Endodermal cell (in vitro differentiated cells): Measurements from ENCODE around the gene HCFC1. TPM values are rescaled to one million over a fixed set of nuclear protein-coding genes. Genes with fewer than 3 reads are reported as not detected.

Source experiments
- DNase-seq: peaks from one replicate; pipeline ENCODE4 v3.0.0-alpha.2; 2017
- H3K27ac ChIP-seq: 2 replicates; pipeline ENCODE4 v1.5.1; 2013; ENCODE audit warnings: mild to moderate bottlenecking, low read depth, low read length, moderate library complexity
- H3K27me3 ChIP-seq: 2 replicates; pipeline ENCODE4 v1.6.1; 2013; ENCODE audit warnings: mild to moderate bottlenecking, low read length, moderate library complexity; ENCODE audit not compliant: insufficient read depth, control insufficient read depth, poor library complexity, severe bottlenecking
- H3K36me3 ChIP-seq: 2 replicates; pipeline ENCODE4 v1.7.0; 2013; ENCODE audit warnings: mild to moderate bottlenecking, low read length, moderate library complexity; ENCODE audit not compliant: control insufficient read depth, insufficient read depth
- H3K4me1 ChIP-seq: one replicate; pipeline ENCODE4 v1.7.0; 2013; ENCODE audit warnings: low read length; ENCODE audit not compliant: control insufficient read depth, insufficient read depth
- H3K4me3 ChIP-seq: 2 replicates; pipeline ENCODE4 v1.5.1; 2013; ENCODE audit warnings: mild to moderate bottlenecking, low read length, moderate library complexity
- H3K9ac ChIP-seq: 2 replicates; pipeline ENCODE4 v1.6.1; 2013; ENCODE audit warnings: mild to moderate bottlenecking, low read length, moderate library complexity; ENCODE audit not compliant: poor library complexity, severe bottlenecking; ENCODE audit errors: extremely low read depth
- H3K9me3 ChIP-seq: 2 replicates; pipeline ENCODE4 v1.6.1; 2013; ENCODE audit warnings: mild to moderate bottlenecking, low read length, moderate library complexity; ENCODE audit not compliant: control insufficient read depth
- H3K27ac Mint-ChIP-seq: 2 replicates; pipeline ENCODE4 v1.8.0; 2020; ENCODE audit warnings: mixed read lengths
- H3K27me3 Mint-ChIP-seq: 2 replicates; pipeline ENCODE4 v1.8.0; 2021; ENCODE audit warnings: mild to moderate bottlenecking, mixed read lengths; ENCODE audit not compliant: insufficient read depth
- H3K36me3 Mint-ChIP-seq: 2 replicates; pipeline ENCODE4 v1.8.0; 2020; ENCODE audit warnings: low read depth, mixed read lengths
- H3K4me1 Mint-ChIP-seq: 2 replicates; pipeline ENCODE4 v1.8.0; 2020; ENCODE audit warnings: mixed read lengths
- H3K4me3 Mint-ChIP-seq: 2 replicates; pipeline ENCODE4 v1.8.0; 2020; ENCODE audit warnings: mild to moderate bottlenecking, moderate library complexity, mixed read lengths
- H3K9me3 Mint-ChIP-seq: 2 replicates; pipeline ENCODE4 v1.8.0; 2020; ENCODE audit warnings: mild to moderate bottlenecking, mixed read lengths
- WGBS, 2 experiments: methylation state at CpG; one replicate each; pipeline versions ENCODE4 v1.1.5 to v1.1.7; 2013; ENCODE audit warnings: missing lambda C conversion rate in 2 of 2, mixed read lengths in 1 of 2; ENCODE audit not compliant: insufficient coverage in 1 of 2, insufficient read length in 1 of 2; 5-methylcytosine and 5-hydroxymethylcytosine counted together
- total RNA-seq, 2 donors: library from RNA; stranded (reverse); fragmentation: NEBNext Ultra II Directional in 1 of 2; extraction: Animal tissue kit (Norgen Biotek cat#: 25700) in 1 of 2; gene quantifications; 2 replicates in 1 of 2; 3 replicates in 1 of 2; pipeline ENCODE4 v1.2.1, GENCODE V29; 2021
- TF ChIP-seq, protein P1 (sequence below): fragments of 200-600 bp; sonication (generic); conservative IDR thresholded peaks from 2 replicates; pipeline ENCODE4 v1.5.0; 2021; ENCODE audit warnings: antibody characterized with exemption, mild to moderate bottlenecking

HCFC1 gene
- total RNA-seq, 2 donors from 2014 or later: 93.4 to 112 TPM

DNA sequence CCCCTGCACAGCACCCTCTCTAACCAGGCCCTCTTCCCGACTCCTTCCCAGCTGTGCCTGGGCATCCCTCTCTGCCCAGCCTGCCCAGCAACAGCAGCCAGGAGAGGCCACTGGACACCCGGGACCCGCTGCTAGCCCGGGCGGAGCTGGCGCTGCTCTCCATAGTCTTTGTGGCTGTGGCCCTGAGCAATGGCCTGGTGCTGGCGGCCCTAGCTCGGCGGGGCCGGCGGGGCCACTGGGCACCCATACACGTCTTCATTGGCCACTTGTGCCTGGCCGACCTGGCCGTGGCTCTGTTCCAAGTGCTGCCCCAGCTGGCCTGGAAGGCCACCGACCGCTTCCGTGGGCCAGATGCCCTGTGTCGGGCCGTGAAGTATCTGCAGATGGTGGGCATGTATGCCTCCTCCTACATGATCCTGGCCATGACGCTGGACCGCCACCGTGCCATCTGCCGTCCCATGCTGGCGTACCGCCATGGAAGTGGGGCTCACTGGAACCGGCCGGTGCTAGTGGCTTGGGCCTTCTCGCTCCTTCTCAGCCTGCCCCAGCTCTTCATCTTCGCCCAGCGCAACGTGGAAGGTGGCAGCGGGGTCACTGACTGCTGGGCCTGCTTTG, 66.0 kb downstream of the HCFC1 start:
- Histone ChIP-seq H3K4me1 (no peaks in the 10 kb centered on the region), H3K36me3 (no peaks in the 10 kb centered on the region), H3K9me3 (no peaks in the 10 kb centered on the region), H3K27ac (no peak overlapping the region), H3K27me3 (no peaks in the 10 kb centered on the region), H3K4me3 (no peak overlapping the region), H3K9ac (no peak overlapping the region)
- Mint-ChIP-seq H3K27ac (no peak overlapping the region), H3K9me3 (peaks cover 65% of the 10 kb centered on the region), H3K4me1 (peaks cover 10% of the 10 kb centered on the region), H3K27me3 (no peaks in the 10 kb centered on the region), H3K4me3 (no peak overlapping the region), H3K36me3 (peaks cover 2% of the 10 kb centered on the region)
- TF ChIP-seq, protein P1, sequence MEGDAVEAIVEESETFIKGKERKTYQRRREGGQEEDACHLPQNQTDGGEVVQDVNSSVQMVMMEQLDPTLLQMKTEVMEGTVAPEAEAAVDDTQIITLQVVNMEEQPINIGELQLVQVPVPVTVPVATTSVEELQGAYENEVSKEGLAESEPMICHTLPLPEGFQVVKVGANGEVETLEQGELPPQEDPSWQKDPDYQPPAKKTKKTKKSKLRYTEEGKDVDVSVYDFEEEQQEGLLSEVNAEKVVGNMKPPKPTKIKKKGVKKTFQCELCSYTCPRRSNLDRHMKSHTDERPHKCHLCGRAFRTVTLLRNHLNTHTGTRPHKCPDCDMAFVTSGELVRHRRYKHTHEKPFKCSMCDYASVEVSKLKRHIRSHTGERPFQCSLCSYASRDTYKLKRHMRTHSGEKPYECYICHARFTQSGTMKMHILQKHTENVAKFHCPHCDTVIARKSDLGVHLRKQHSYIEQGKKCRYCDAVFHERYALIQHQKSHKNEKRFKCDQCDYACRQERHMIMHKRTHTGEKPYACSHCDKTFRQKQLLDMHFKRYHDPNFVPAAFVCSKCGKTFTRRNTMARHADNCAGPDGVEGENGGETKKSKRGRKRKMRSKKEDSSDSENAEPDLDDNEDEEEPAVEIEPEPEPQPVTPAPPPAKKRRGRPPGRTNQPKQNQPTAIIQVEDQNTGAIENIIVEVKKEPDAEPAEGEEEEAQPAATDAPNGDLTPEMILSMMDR: no peak
- 94 to 100% methylated on average over 3 to 32 of the region's 32 CpGs for WGBS, 2 experiments
- DNase-seq: peak; percentile 38

- Histone ChIP-seq H3K4me1 (no peaks in the 10 kb centered on the region), H3K9ac (no peak within 1 kb of the TSS), H3K27me3 (no peaks in the 10 kb centered on the region), H3K4me3 (no peak within 1 kb of the TSS), H3K9me3 (no peaks in the 10 kb centered on the region), H3K36me3 (no peaks in the 10 kb centered on the region), H3K27ac (no peak within 1 kb of the TSS)
- Mint-ChIP-seq H3K27ac (peak within 1 kb of the TSS; percentile 58), H3K27me3 (no peaks in the 10 kb centered on the region), H3K4me3 (no peak within 1 kb of the TSS), H3K4me1 (peaks cover 10% of the 10 kb centered on the region), H3K9me3 (peaks cover 71% of the 10 kb centered on the region), H3K36me3 (peaks cover 2% of the 10 kb centered on the region)
- DNase-seq: peak; percentile 51
- 87 to 93% methylated on average over 3 to 19 of the region's 26 CpGs for WGBS, 2 experiments
- TF ChIP-seq, protein P1: no peak
These were observed 67.3 kb downstream of the HCFC1 start, which contains the start of gene AVPR2 for GRCh38 chrX:153903991-153904957. TSS of gene AVPR2 (plus strand) at chrX:153904673. CDS start at chrX:153905146, 473 bp downstream.

GRCh38 chrX:153903238-153903980, 68.2 kb downstream of the HCFC1 start:
- no peak overlapping the region for H3K9ac ChIP-seq
- peaks cover 10% of the 10 kb centered on the region for H3K4me1 Mint-ChIP-seq
- no peak overlapping the region for H3K4me3 ChIP-seq
- no peaks in the 10 kb centered on the region for H3K36me3 ChIP-seq
- no peaks in the 10 kb centered on the region for H3K9me3 ChIP-seq
- H3K27ac ChIP-seq: no peak overlapping the region
- peak; percentile 54 for DNase-seq
- no peak overlapping the region for H3K4me3 Mint-ChIP-seq
- H3K9me3 Mint-ChIP-seq: peaks cover 70% of the 10 kb centered on the region
- H3K36me3 Mint-ChIP-seq: no peaks in the 10 kb centered on the region
- H3K27me3 Mint-ChIP-seq: no peaks in the 10 kb centered on the region
- peak overlapping the region; percentile 58 for H3K27ac Mint-ChIP-seq
- no peaks in the 10 kb centered on the region for H3K27me3 ChIP-seq
- no peaks in the 10 kb centered on the region for H3K4me1 ChIP-seq
- 86 to 88% methylated on average over 3 to 15 of the region's 18 CpGs for WGBS, 2 experiments
- TF ChIP-seq, protein P1: no peak
